ENCODE results near the gene MN1.
"Not testable (repeated sequence)": the region's sequence is repeated elsewhere in the genome, so short reads cannot be mapped to it uniquely, and the experiment has no call there.

The MN1 gene

DNA sequence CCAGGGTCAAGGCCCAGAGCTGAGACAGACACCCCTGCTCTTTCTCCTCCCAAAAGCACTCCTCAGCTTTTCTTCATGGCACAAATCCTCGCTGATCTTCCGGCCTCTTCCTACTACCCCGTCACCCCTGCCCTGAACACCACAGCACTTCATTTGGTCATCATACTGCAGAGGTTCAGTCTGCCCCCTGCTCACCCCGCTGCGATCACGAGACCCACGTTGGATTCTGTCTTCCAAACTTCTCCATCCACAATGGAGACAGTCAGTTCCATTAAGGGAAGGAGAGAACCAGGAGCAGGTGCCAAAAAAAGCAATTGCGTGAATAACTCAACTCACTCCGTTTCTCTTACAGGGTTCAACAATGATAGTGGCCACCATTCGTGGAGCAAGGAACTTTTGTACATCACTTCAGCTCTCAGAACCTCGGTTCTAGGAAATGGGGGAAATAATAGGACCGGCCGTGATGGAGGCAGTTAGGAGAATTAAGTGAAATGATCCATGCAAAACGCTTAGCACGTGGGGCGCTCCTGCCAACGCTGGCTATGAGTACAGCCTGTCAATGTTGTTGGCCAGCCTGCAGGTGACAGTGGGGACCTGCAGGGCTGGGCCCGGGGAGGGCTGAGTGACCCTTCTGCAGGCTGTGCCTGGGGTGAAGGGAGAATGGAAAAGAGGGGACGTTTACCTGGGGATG is 45.9 kb downstream of the MN1 start:
- no peak for DNase-seq

DNA sequence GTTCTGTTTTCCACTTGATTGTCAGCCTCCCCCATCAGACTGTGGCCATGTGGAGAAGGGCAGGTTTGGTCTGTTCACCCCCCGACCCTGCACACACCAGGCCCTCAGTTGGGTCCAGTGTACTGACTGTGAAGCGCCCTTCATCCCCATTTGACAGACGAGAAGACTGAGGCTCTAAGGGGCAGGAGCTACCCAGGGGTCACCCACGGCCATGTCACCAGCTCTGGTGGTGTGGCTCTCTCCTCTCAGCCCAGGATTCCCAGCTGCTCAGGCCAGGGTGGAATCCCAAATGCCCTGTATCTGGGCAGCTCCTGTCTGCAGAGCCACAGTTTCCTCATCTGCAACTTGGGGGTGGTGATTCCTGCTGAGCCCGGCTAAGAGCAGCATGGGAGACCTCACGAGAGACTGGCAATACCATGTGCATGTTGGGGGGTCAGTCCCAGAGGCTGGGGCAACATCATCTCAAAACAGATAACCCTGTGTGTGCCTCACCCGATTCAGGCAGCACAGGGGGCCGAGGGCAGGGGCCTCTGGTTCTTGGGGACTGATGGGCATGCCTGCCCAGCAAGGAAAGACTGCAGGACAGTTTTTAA is 46.6 kb downstream of the MN1 start:
- DNase-seq: no peak

DNA sequence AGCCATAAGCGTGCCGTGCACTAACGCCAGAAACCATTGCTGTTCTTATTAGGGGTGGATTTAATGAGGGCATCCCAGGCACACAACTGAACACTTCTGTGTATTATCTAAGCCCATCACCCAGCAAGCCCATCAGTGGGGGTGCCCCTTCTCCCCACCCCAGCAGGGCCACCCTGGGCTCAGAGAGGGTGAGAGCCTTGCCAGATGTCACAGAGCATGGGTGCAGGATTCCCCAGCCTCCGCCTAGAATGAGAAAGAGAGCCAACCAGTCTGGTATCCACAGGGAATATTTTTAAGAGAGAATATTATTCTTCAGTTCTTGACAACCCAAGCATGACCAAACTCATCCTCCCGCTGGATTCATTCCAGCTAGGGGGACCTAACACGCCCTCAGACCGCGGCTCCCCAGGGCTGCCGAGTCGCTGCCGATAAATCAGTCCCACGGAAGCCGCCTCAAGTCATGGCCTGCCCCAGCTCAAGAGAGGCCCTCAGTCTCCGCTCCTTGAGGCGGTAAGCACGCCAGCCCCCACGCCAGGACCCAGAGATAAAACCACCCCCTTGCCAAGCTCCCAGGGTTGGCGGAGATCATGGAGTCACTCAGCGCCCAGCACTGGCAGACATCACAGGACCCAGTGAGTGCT is 47.2 kb downstream of the MN1 start:
- no peak for DNase-seq

DNA sequence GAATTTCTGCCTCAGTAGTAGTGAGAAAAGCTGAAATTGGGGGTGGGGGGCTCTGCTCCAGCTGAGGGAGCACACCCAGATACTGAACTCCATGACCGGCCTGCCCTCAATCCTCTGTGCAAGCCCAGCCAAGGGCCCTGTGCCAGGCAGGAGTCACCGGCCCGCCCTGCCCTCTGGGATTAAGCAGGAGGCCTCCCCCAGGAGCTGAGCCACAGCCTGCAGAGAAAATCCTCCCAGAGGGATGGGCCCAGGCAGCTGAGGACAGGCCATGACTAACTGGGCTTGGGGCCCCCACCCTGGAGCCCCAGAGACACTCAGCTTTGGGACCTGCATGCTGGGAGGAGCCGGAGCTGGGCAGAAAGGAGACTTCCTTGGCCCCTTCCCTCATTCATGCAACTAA is 48.8 kb downstream of the MN1 start:
- no peak for DNase-seq

DNA sequence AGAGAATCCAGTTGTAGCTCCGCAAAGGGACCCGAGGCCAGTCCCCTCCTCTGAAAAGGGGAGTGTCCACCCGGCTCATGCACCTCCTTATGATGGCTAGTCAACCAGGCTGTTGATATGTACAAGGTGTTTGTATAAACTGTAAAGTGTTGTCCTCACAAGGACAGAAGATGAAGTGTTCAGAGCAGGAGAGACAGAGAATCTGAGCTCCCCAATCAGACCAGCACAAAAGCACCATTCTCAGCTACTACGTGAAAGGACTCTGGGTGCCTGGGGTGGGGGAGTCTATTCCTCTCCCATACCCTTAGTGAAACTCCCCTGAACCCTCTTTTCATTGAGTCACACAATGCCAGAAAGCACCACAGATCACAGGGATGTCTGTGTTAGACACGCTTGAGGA is 49.4 kb downstream of the MN1 start:
- no peak for DNase-seq

DNA sequence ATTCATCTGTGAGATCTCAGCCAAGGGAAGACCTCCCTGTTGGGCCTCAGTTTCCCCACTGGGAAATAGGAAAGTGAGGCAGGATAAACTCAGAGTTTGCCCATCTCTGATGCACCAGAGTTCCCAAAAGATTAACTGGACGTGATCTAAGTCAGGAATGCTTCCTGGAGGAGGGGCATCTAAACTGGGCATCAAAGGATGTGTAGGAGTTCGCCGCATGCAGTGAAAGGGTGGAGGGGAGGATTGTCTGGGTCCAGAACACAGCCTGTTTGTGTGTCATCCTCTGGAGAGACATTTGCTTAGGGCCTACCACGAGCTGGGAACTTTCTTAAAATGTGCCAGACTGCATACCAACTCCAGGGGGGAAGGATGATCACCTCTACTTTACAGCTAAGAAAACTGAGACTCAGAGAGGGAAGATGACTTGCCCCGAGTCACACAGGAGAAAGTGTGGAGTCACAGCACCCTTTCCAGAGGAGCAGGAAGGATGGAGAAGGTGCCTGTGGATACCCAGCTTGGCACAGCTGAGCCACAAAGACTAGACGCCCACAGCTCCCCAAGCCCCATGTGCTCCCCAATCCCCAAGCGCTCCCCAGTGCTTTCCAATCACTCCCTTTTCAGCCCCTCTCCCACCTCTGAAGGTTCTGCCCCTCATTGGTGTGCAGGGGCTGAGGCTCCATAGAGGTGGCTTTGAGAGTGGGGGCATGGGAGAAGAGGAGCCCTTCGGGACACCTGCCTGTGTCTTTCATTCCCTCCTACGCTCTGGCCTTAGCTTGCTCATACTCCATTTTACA is 50.1 kb downstream of the MN1 start:
- DNase-seq: no peak

DNA sequence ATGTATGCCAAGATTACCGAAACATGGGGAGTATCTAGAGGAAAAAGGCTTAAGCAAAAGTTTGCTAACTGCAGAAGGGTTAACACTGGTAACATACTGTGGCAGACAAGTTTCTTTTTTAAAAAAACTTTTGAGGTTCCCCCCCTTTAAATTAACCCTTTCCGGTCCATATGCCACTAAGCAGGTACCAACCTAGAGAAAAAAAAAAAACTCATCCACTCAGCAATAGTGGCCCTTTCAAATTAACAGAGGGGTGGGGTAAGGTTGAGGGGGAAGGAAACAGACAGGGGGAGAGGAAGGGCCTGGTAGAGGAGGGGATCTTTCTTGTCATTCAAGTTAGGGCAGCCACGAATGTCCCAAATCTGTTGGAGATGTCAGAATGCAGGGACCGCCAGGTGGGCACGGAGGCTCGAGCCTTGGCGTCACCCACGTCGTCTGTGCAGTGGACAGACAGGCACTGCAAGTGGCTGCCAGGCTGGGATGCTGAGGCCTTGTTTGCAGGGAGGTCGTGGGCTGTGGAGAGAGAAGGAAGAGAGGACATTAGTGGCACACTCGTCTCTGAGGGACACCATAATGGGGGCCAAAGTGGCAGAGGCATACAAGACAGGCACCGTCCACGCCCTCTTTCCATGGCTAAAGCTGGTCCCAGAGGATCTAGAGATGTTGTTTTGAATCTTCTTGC is 50.8 kb downstream of the MN1 start:
- DNase-seq: no peak

DNA sequence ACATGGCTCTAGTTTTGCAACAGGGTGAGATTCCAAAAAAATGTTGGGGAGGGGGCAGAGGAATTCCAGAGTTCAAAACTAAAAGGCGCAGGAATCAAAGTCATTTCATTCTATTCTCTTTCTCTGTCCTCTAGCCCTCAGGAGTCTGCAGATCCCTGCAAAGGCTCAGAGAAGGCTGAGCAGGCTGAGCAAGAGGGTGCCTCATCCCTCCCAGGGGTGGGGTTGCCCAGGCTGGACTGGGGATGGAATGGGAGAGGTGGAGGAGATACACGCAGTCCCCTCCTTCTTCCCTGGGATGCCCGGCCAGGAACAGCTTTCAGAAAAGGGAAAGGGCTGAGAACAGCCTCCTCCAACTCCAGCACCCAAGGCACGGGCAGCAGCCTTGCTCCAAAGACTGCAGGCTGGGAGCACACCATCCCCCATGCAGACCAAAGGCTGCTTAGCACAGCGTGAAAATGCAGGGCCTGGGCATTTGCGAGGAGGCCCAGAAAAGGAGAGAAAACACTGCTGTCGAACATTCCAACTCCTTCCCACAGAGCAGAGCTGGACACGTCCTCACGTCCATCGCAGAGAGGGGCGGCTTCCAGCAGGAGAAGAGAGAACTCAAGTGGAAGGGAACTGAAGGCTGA is 51.8 kb downstream of the MN1 start:
- DNase-seq: no peak

DNA sequence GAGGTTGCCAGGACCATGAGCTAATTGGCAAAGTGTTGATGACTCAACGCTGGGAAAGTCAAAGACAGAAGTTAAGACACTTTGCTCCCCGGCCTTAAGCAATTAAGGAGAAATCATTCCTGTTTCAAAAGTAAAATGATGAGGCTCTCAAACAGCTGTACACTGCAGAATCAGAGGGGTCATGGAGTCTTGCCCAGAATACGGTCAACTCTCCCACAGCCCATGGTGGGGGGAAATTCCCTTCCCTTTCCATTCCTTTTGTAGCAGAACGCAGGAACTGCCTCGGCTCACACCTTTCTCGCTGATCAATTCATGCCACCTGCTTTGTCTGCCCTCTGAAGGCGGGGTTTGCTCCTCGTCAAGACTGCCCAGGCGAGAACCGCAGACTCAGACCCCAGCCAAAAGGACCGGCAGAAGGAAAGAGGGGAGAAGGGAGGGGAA is 52.8 kb downstream of the MN1 start:
- DNase-seq: no peak

DNA sequence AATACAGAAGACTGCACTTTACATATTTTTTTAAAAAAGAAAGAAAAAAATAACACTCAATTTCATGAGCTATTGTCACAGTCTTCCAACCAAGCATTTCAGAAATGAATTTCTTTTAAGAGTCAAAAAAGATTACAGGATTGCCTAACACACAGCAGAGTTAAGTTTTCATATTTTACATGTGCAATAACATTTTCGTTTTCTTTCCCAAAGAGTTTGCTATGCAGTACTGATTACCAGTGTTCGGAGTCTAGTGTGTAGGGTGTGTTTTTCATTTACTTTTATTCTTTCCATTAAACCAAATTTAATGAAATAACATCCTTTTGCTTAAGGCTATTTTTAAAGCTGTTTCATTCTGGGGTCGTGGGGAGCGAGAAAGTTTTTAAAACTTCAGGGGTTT is 53.2 kb downstream of the MN1 start:
- DNase-seq: no peak

DNA sequence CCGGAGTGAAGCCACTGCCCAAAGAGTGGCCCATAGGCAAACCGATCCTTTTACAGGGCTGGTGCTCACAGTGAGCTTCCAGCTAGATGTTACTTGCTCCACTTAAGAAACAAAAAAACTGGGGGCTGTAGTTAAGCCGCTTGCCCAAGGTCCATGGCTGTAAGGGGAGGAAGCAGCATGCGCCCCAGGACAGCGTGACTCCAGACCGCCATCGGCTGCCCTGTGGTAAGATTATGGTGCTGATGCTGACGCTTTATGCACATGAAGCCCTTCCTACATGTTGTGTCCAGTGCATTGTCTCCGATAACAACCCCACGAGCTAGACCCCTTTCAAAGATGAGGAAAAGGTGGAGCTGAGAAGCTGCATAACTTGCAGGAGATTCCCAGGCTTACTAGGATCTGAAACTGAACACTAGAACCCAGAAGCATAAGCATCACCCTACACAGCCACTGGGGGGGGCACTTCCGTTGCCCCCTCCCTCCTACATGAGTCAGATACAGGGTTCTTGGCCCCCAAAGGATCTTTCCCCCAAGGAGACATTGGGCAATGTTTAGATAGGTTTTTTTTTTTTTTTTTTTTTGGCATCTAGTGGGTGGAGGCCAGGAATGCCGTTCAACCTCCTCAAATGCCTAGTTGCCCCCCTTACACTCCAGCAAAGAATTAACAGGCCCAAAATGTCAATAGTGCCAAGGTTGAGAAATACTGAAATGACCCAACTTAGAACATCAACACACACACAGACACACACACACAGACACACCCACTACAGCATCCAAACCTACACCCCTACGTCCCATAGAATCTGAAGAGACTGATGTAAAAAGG is 53.9 kb downstream of the MN1 start:
- DNase-seq: no peak

DNA sequence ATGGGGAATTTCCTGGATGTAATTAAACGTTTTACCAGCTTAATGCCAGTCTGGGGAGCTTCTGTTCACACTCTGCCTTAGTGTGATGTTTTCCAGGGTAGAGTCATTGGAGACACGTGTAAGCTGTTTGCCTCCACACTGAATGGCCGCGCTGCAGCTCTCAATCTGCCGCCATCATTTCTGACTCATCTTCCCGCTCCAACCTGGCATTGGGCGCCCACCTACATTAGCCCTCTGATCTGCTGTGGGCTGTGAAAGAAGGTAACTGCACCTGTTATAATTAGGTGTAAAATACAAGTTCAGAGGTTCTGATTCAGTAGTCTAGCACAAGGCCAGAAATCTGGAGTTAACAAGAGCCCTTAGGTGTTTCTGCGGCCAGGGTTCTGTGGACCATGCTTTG is 54.6 kb downstream of the MN1 start:
- DNase-seq: no peak

DNA sequence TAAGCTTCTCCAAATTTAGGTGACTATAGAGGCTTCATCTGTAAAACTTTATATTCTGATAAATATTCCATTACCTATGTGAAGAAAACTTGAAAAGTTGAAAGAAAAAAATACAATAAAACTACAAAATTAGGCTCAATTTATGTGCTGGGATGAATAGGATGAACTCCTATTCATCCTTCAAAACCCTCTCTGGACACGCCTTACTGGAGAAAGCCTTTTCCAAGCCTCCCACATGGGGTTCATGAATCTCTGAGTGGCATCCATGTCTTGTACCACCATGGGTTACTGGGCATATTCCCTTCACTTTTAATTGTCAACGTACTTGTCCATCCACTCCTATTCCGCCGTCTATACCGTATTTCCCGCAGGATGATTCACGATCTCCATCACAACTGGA is 55.7 kb downstream of the MN1 start:
- no peak for DNase-seq

DNA sequence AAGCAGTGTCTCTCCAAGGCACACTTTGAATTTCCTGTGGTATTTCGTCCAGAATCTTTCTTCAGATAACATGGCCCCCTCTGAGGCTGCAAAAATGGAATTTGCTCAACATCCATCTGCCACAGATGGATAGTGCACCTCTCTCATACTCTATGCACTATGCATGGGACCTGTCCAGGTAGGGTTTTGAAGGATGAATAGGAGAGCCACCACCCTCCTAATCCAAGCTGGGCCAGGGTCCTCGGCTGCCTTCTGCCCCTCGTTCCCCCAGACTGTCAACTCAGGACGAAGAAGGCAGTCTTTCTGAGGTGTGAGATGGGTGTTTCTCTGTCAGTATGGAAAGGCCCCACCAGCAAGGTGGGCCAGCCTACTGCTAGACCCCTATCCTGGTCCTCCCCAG is 56.4 kb downstream of the MN1 start:
- no peak for DNase-seq

DNA sequence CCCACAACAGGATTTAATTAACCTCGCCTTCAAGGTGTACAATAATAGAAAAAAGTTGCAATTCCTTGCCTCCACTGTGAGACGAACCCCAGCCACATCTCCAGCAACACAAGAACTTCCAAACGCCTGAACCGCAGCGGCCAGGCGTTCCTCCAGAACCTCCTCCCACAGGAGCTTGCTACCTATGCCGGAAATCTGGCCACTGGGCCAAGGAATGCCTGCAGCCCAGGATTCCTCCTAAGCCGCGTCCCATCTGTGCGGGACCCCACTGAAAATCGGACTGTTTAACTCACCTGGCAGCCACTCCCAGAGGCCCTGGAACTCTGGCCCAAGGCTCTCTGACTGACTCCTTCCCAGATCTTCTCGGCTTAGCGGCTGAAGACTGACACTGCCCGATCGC is 57.5 kb downstream of the MN1 start:
- DNase-seq: not testable (repeated sequence)

DNA sequence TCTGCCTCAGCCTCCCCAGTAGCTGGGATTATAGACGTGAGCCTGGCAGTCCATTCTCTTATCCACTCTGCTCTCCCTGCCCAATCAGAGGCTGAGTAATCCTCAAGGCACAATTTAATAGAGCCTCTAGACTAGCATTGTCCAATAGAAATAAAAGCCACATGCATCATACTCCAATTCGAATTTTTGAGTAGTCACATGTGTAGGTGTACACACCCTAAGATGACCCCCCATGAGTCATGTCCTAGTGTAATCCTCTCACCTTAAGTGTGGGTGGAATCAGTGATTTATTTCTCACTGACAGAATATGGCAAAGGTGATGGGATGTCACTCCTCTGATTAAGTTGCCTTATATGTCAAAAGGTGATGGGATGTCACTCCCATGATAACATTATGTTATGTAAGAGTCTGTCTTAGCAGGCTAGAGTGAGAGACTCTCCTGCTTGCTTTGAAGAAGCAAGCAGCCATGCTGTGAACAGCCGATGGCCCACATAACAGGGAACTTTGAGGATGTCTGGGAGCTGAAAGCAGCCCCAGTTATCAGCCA is 61.3 kb downstream of the MN1 start:
- no peak for DNase-seq

DNA sequence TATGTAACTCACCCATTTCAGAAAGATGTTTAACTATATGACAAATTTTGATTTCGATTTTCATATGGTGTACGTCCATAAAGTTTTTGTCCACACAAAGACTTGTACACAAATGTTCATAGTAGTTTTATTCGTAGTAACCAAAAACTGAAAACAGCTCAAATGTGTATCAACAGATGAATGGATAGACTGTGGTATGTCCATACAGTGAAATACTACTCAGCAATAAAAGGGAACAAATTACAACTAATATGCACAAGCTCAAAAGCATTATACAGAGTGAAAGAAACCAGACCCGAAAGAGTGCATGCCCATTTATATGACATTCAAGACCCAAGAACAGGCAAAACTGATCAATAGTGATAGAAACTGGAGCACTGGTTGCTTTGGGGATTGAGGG is 64.0 kb downstream of the MN1 start:
- DNase-seq: no peak

DNA sequence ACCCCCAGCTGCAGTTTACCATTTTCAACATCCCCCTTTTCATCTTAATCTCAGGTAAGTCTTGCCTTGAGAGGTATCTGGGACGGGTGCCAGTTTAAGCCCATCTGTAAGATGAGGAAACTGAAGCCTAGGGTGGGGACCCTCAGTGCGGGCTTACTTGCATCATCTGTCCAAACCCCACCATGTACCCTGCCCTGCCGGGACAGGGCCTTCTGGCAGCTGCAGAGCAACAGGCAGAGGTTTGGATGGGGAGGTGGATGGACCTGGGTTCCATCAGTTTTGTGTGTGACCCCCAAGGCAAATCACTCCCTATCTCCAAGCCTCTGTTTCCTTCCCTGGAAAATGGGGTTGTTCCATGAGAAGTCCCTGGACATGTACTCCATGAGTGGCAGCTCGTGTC is 67.5 kb downstream of the MN1 start:
- no peak for DNase-seq

DNA sequence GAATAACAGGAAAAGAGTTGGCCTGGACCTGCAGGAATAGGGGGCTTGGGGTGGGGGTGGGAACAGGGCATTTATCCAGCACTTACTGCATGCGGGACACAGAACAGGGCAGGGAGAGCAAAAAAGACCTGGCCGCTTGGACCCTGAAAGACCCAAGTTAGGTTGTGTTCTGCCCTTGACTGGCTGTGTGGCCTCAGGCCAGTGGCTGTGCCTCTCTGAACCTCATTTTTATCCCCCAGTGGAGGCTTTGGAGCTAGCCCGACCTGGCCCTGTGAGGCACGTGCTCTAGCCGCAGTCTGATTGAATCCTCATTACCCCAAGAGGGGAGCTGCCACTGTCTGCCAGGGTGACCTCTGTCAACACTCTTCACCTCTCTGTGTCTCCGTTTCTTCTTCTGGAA is 68.7 kb downstream of the MN1 start:
- DNase-seq: no peak

DNA sequence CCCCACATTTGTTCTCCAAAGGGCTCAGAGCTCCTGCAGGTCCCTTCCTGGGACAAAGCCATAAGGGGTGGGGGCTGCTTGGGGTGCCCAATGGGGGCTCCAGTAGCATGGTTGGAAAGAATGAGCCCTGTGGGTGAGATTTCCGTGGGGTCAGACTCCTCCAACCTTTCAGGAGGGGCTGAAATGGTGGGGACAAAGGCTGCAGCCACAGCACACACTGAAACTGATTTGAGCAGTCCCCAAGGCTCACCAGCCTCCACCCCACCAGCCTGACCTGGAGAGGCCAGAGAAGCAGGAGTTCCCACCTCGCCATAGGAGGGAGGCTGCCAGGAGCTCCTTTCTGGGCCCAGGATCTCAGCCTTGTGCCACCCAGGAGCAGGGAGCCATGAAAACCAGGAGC is 69.2 kb downstream of the MN1 start:
- no peak for DNase-seq

DNA sequence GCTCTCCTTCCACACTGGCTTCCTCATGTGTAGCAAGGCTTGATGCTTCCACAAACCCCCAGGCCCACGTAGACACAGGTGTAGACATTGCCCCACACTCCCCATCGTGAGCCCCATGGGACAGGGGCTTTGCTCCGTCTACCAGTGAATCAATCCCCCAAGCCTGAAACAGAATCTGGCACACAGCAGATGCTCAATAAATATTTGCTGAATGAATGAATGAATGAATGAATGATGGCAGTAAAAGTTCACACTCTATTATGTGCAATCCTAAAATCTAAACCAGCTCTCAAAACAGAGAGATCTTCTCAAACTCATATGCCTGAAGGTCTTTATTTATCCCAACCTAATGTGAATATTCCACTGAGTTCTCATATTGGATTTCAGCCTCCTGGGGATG is 69.9 kb downstream of the MN1 start:
- no peak for DNase-seq

Data from GOT3 (cell line).